ENCODE data around the gene PIGL.

GRCh38 chr17:16232391-16232790 lies 15.4 kb downstream of the PIGL start:
- TF ChIP-seq POLR2AphosphoS5 (IDR thresholded peaks at IDR 0.05) (no peak), POLR2A (IDR thresholded peaks at IDR 0.05) (no peak), CTCF (IDR thresholded peaks at IDR 0.05) (no peak)

Data from sigmoid colon (tissue), 4 donors.